ENCODE data around the gene TUB.

- TF ChIP-seq POLR2AphosphoS5 (IDR thresholded peaks at IDR 0.05): no peak
- TF ChIP-seq CTCF (IDR thresholded peaks at IDR 0.05 in 8 of 11, conservative IDR thresholded peaks at IDR 0.05 in 3 of 11): no peak
- no peak for TF ChIP-seq POLR2A (IDR thresholded peaks at IDR 0.05)
Measured at GRCh38 chr11:8059571-8060011, 21.4 kb upstream of the TUB start.

All from spleen (tissue), 7 donors.